Stomach (tissue), 9 donors: ENCODE measurements around the gene DDX51. TPM values are rescaled to one million over a fixed set of nuclear protein-coding genes. Genes with fewer than 3 reads are reported as not detected.

Experiments
- DNase-seq, 2 donors: peaks; one replicate each; pipeline versions ENCODE4 v3.0.0 to v3.0.0-alpha.2; 2013 to 2019
- H3K27ac ChIP-seq, 5 donors: fragments of 200-600 bp in 4 of 5; sonication (generic) in 4 of 5; one replicate each; pipeline ENCODE4 v1.5.1; 2013 to 2019; ENCODE audit warnings: mild to moderate bottlenecking in 1 of 5, moderate library complexity in 1 of 5
- H3K27me3 ChIP-seq, 3 donors: fragments of 200-600 bp; sonication (generic); one replicate each; pipeline ENCODE4 v1.5.1; 2017 to 2019; ENCODE audit warnings: mixed run types in 1 of 3
- H3K36me3 ChIP-seq, 4 donors: fragments of 200-600 bp; sonication (generic); 1 replicate in 3 of 4; 2 replicates in 1 of 4; pipeline ENCODE4 v1.5.1; 2016 to 2019
- H3K4me1 ChIP-seq, 4 donors: fragments of 200-600 bp; sonication (generic); one replicate each; pipeline ENCODE4 v1.5.1; 2016 to 2019
- H3K4me3 ChIP-seq, 4 donors: fragments of 200-600 bp; sonication (generic) in 3 of 4; one replicate each; pipeline ENCODE4 v1.5.1; 2016 to 2019; ENCODE audit warnings: mild to moderate bottlenecking in 1 of 4
- H3K9me3 ChIP-seq, 4 donors: fragments of 200-600 bp; sonication (generic); one replicate each; pipeline ENCODE4 v1.5.1; 2016 to 2019
- CTCF ChIP-seq, 7 experiments: fragments of 450-650 bp in 4 of 7; fragments of 200-600 bp in 3 of 7; sonication (generic) in 3 of 7; IDR thresholded peaks; one replicate each; pipeline ENCODE4 v1.5.1; 2016 to 2019; ENCODE audit warnings: antibody characterized with exemption in 7 of 7, control low read depth in 2 of 7, mild to moderate bottlenecking in 1 of 7
- EP300 ChIP-seq: sonication (generic); formaldehyde crosslinking; IDR thresholded peaks from one replicate; pipeline ENCODE4 v1.6.1; 2017; ENCODE audit warnings: antibody characterized with exemption
- POLR2A ChIP-seq, 4 donors: fragments of 450-650 bp; IDR thresholded peaks; one replicate each; pipeline ENCODE4 v1.6.1; 2016; ENCODE audit warnings: antibody characterized with exemption in 4 of 4, control low read depth in 2 of 4, mild to moderate bottlenecking in 1 of 4, moderate library complexity in 1 of 4
- POLR2AphosphoS5 ChIP-seq, 3 donors: sonication (generic); formaldehyde crosslinking; IDR thresholded peaks; one replicate each; pipeline ENCODE4 v1.6.1; 2016; ENCODE audit warnings: antibody characterized with exemption in 3 of 3
- WGBS, 5 donors: extraction: QIAGEN DNeasy Blood & Tissue Kit in 3 of 5; methylation state at CpG; one replicate each; pipeline versions ENCODE4 v1.1.5 to v1.1.7; 2013 to 2018; 5-methylcytosine and 5-hydroxymethylcytosine counted together
- intact Hi-C: fragments of 100-400 bp; cut with DNase I; formaldehyde crosslinking; loops from one replicate; pipeline ENCODE4 v1.15.1; 2023; ENCODE audit warnings: low total_unique reads
- polyA plus RNA-seq, 3 donors: library from polyadenylated mRNA; stranded (reverse); fragments of 200-250 nt; gene quantifications; one replicate each; pipeline ENCODE4 v1.2.3, GENCODE V29; 2013
- total RNA-seq, 5 donors: library from RNA; depleted of rRNA; stranded (reverse); fragments of >200 nt; gene quantifications; one replicate each; pipeline versions ENCODE4 v1.1.0 to v1.2.3, GENCODE V29; 2014 to 2016
- donor health status: healthy with polysubstance abuse.
- donor health status: Bipolar disorder and iron deficiency.
- donor health status: healthy.

The DDX51 gene
- total and polyA plus RNA-seq, 8 donors, result 6.6 to 69.5 (median 13.2) TPM

GRCh38 chr12:132168311-132169031, 24.4 kb upstream of the DDX51 start:
- no peaks in the 10 kb centered on the region for H3K9me3 ChIP-seq

GRCh38 chr12:132167611-132168310, 23.6 kb upstream of the DDX51 start:
- Histone ChIP-seq H3K4me1 (peaks cover 0 to 18% (median 12%) of the 10 kb centered on the region in 4 donors), H3K9me3 (no peaks in the 10 kb centered on the region), H3K4me3 (no peak overlapping the region), H3K36me3 (no peaks in the 10 kb centered on the region), H3K27me3 (peaks cover 0 to 71% (median 33%) of the 10 kb centered on the region in 3 donors), H3K27ac (no peak overlapping the region)
- WGBS, 5 donors, result 70 to 84% (median 74%) methylated on average over 19 to 30 of the region's 30 CpGs
- no peak for DNase-seq
- no peak for TF ChIP-seq POLR2AphosphoS5 (IDR thresholded peaks at IDR 0.05)
- TF ChIP-seq CTCF (IDR thresholded peaks at IDR 0.05), result no peak
- TF ChIP-seq EP300, result no peak
- no peak for TF ChIP-seq POLR2A (IDR thresholded peaks at IDR 0.05)
- intact Hi-C loops, result no loop called here

More at GRCh38 chr12:132168311-132169031, 24.4 kb upstream of the DDX51 start:
- H3K4me3 ChIP-seq, result no peak overlapping the region
- peaks cover 0 to 71% (median 38%) of the 10 kb centered on the region in 3 donors for H3K27me3 ChIP-seq
- H3K36me3 ChIP-seq, result no peaks in the 10 kb centered on the region
- DNase-seq, result no peak
- TF ChIP-seq EP300 (no peak), POLR2A (IDR thresholded peaks at IDR 0.05) (no peak), CTCF (IDR thresholded peaks at IDR 0.05) (no peak), POLR2AphosphoS5 (IDR thresholded peaks at IDR 0.05) (no peak)
- WGBS, 5 donors, result 77 to 87% (median 87%) methylated on average over 9 to 31 of the region's 31 CpGs
- no peak overlapping the region for H3K27ac ChIP-seq
- intact Hi-C loops, result no loop called here
- H3K4me1 ChIP-seq, result peaks cover 0 to 11% (median 5%) of the 10 kb centered on the region in 4 donors

DNA sequence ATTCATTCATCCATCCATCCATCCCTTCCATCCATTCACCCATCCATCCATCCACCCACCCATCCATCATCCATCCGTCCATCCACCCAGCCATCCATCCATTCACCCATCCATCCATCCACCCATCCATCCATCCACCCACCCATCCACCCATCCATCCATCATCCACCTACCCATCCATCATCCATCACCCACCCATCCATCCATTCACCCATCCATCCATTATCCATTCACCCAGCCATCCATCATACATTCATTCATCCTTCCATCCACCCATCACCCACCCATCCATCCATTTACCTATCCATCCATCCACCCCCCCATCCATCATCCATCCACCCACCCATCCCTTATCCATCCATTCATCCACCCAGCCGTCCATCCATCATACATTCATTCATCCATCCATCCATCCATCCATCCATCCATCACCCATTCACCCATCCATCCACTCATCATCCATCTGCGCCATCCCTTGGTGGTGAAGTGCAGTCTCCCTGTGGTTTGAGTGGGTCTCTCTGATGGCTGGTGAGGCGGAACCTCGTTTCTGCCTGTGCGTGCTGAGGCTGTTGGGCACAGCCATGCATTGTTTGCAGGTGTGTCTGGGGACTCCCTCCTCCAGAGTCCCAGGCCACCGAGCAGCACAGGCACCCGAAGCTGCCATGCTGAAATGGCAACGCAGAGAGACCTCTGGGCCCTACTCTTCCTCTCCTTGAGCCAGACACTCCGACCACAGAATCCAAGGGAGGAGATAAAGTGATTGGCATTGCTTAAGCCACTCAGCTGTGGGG, 22.9 kb upstream of the DDX51 start:
- H3K9me3 ChIP-seq, result no peaks in the 10 kb centered on the region
- H3K36me3 ChIP-seq, result no peaks in the 10 kb centered on the region
- 88 to 93% (median 91%) methylated on average over 8 to 10 of the region's 10 CpGs for WGBS, 5 donors
- H3K27me3 ChIP-seq, result peaks cover 0 to 71% (median 29%) of the 10 kb centered on the region in 3 donors
- DNase-seq, result no peak
- H3K4me3 ChIP-seq, result no peak overlapping the region
- intact Hi-C loops, result no loop called here
- H3K4me1 ChIP-seq, result peaks cover 0 to 26% (median 18%) of the 10 kb centered on the region in 4 donors
- no peak for TF ChIP-seq EP300
- no peak for TF ChIP-seq POLR2AphosphoS5 (IDR thresholded peaks at IDR 0.05)
- no peak for TF ChIP-seq CTCF (IDR thresholded peaks at IDR 0.05)
- no peak for TF ChIP-seq POLR2A (IDR thresholded peaks at IDR 0.05)
- no peak overlapping the region for H3K27ac ChIP-seq

- TF ChIP-seq CTCF (IDR thresholded peaks at IDR 0.05), result no peak
- TF ChIP-seq EP300, result no peak
- no peak for TF ChIP-seq POLR2A (IDR thresholded peaks at IDR 0.05)
- no peak for TF ChIP-seq POLR2AphosphoS5 (IDR thresholded peaks at IDR 0.05)
- Histone ChIP-seq H3K36me3 (no peaks in the 10 kb centered on the region), H3K4me1 (peaks cover 0 to 29% (median 19%) of the 10 kb centered on the region in 4 donors), H3K27ac (no peak overlapping the region), H3K27me3 (peaks cover 0 to 66% (median 21%) of the 10 kb centered on the region in 3 donors), H3K9me3 (no peaks in the 10 kb centered on the region), H3K4me3 (no peak overlapping the region)
- 79 to 88% (median 87%) methylated on average over 2 of the region's 2 CpGs for WGBS, 5 donors
- intact Hi-C loops, result no loop called here
- no peak for DNase-seq
Observed at GRCh38 chr12:132166093-132166492, 22.0 kb upstream of the DDX51 start.
